ENCODE measurements around the gene LIAS.
"Not testable (repeated sequence)": the region's sequence is repeated elsewhere in the genome, so short reads cannot be mapped to it uniquely, and the experiment has no call there.

Gene LIAS

DNA sequence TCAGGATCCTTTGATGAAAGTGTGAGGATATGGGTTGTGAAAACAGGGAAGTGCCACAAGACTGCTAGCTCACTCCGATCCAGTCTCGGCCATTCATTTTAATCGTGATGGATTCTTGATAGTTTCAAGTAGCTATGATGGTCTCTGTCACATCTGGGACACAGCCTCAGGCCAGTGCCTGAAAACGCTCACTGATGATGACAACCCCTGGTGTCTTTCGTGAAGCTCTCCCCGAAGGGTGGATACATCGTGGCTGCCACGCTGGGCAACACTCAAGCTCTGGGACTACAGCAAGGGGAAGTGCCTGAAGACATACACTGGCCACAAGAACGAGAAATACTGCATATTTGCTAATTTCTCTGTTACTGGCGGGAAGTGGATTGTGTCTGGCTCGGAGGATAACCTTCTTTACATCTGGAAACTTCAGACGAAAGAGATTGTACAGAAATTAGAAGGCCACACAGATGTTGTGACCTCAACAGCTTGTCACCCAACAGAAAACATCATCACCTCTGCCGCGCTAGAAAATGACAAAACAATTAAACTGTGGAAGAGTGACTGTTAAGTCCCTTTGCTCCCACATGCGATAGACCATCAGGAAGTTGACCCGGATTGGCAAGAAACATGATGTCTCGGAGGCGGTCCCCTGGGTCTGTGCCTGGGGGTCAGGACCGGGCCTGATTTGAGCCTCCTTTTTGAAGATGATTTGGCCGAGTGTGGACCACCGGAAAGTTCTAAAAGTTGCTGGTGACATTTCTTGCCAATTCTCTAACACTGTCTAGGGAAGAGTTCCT is 22.2 kb downstream of the LIAS start:
- Histone ChIP-seq H3K4me1 (ENCODE audit: insufficient read depth, low read length) (no peaks in the 10 kb centered on the region), H3K4me3 (ENCODE audit: low read length) (no peak overlapping the region), H3K36me3 (ENCODE audit: insufficient read depth, low read length) (peaks cover 20% of the 10 kb centered on the region), H3K9ac (ENCODE audit: low read depth, low read length) (no peak overlapping the region), H3K27ac (ENCODE audit: low read depth, low read length) (no peak overlapping the region), H3K27me3 (ENCODE audit: insufficient read depth, low read length) (no peaks in the 10 kb centered on the region), H3K9me3 (ENCODE audit: insufficient read depth, low read depth, low read length) (no peaks in the 10 kb centered on the region)
- 90% methylated on average over 21 of the region's 21 CpGs for WGBS

DNA sequence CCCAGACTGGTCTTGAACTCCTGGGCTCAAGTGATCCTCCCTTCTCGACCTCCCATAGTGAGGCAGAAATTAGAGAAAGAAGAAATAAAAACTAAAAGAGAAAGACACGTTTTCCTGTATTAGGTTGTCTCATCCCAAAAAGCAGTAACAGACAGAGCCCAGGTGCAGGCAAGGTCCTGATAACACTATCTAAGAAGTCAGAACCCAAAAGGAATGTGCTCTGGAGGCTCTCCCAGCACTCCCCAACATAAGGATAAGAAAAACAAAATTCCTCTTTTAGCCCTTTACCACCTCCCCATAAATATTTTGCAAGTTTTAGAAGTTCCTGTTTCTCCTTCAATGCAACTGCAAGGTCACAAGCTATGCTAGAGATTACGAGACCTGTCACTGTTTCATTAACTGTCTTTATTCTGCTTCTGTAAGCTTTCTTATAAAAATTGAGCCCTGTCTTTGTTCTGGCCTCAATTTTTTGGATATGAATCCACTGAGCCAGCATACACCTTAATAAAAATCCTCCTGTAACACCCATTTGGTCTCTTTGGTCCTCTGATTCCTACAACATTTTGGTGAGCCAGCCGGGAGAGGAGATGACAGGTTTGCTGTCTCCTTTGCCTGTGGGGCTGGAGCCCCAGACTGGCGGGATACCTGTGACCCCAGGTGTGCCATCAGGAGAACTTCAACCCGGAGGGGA is 25.9 kb downstream of the LIAS start:
- Histone ChIP-seq H3K27me3 (ENCODE audit: insufficient read depth, low read length) (no peaks in the 10 kb centered on the region), H3K36me3 (ENCODE audit: insufficient read depth, low read length) (no peaks in the 10 kb centered on the region), H3K27ac (ENCODE audit: low read depth, low read length) (no peak overlapping the region), H3K9me3 (ENCODE audit: insufficient read depth, low read depth, low read length) (no peaks in the 10 kb centered on the region), H3K9ac (ENCODE audit: low read depth, low read length) (no peak overlapping the region), H3K4me1 (ENCODE audit: insufficient read depth, low read length) (no peaks in the 10 kb centered on the region), H3K4me3 (ENCODE audit: low read length) (no peak overlapping the region)
- 91% methylated on average over 6 of the region's 6 CpGs for WGBS

GRCh38 chr4:39486221-39486804 is 27.5 kb downstream of the LIAS start:
- Histone ChIP-seq H3K36me3 (ENCODE audit: insufficient read depth, low read length) (no peaks in the 10 kb centered on the region), H3K4me3 (ENCODE audit: low read length) (no peak overlapping the region), H3K9ac (ENCODE audit: low read depth, low read length) (no peak overlapping the region), H3K4me1 (ENCODE audit: insufficient read depth, low read length) (no peaks in the 10 kb centered on the region), H3K27ac (ENCODE audit: low read depth, low read length) (no peak overlapping the region), H3K9me3 (ENCODE audit: insufficient read depth, low read depth, low read length) (no peaks in the 10 kb centered on the region), H3K27me3 (ENCODE audit: insufficient read depth, low read length) (no peaks in the 10 kb centered on the region)
- 86% methylated on average over 10 of the region's 10 CpGs for WGBS

DNA sequence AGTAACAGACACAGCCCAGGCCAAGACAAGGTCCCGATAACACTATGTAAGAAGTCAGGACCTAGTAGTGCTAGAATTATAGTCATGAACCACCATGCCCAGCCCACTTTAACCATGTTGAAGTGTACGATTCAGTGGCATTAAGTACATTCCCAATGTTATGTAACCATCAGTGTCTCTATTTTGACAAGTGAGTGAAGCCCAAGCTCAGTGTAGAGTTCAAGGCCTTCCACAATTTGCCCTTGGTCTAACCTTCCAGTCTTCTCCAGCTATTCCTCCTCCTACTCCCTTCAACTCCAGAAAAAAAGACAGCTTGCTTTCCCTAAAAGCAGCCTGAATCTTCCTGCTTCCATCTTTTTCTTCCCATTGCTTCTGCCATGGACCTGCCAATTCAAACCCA is 31.5 kb downstream of the LIAS start:
- H3K4me3 ChIP-seq (ENCODE audit: low read length) = no peak overlapping the region
- H3K9ac ChIP-seq (ENCODE audit: low read depth, low read length) = no peak overlapping the region
- H3K4me1 ChIP-seq (ENCODE audit: insufficient read depth, low read length) = no peaks in the 10 kb centered on the region
- no peaks in the 10 kb centered on the region for H3K9me3 ChIP-seq (ENCODE audit: insufficient read depth, low read depth, low read length)
- WGBS = 94% methylated on average over 2 of the region's 2 CpGs
- no peaks in the 10 kb centered on the region for H3K36me3 ChIP-seq (ENCODE audit: insufficient read depth, low read length)
- no peaks in the 10 kb centered on the region for H3K27me3 ChIP-seq (ENCODE audit: insufficient read depth, low read length)
- no peak overlapping the region for H3K27ac ChIP-seq (ENCODE audit: low read depth, low read length)

DNA sequence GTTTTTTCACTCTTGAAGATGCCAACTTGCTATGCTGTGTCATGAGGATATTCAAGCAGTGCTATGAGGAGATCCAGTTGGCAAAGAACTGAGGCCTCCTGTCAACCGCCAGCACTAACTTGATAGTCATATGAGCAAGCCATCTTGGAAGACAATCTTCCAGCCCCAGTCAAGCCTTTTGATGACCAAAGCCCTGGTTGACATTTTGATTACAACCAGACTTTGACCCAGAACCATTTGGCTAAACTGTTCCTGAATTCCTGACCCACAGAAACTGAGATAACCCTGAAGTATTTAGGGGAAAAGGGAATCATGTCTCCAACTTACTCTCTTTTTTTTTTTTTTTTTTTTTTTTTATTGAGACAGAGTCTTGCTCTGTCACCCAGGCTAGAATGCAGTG is 35.5 kb downstream of the LIAS start:
- H3K4me1 ChIP-seq (ENCODE audit: insufficient read depth, low read length) = no peaks in the 10 kb centered on the region
- H3K9ac ChIP-seq (ENCODE audit: low read depth, low read length) = no peak overlapping the region
- WGBS = 96% methylated on average over 1 of the region's 1 CpG
- H3K4me3 ChIP-seq (ENCODE audit: low read length) = no peak overlapping the region
- peaks cover 15% of the 10 kb centered on the region for H3K36me3 ChIP-seq (ENCODE audit: insufficient read depth, low read length)
- no peaks in the 10 kb centered on the region for H3K27me3 ChIP-seq (ENCODE audit: insufficient read depth, low read length)
- no peaks in the 10 kb centered on the region for H3K9me3 ChIP-seq (ENCODE audit: insufficient read depth, low read depth, low read length)
- no peak overlapping the region for H3K27ac ChIP-seq (ENCODE audit: low read depth, low read length)

GRCh38 chr4:39495446-39496213 is 36.8 kb downstream of the LIAS start:
- no peaks in the 10 kb centered on the region for H3K9me3 ChIP-seq (ENCODE audit: insufficient read depth, low read depth, low read length)
- no peaks in the 10 kb centered on the region for H3K27me3 ChIP-seq (ENCODE audit: insufficient read depth, low read length)
- H3K4me1 ChIP-seq (ENCODE audit: insufficient read depth, low read length) = no peaks in the 10 kb centered on the region
- H3K27ac ChIP-seq (ENCODE audit: low read depth, low read length) = no peak overlapping the region
- 89% methylated on average over 4 of the region's 4 CpGs for WGBS
- peaks cover 27% of the 10 kb centered on the region for H3K36me3 ChIP-seq (ENCODE audit: insufficient read depth, low read length)
- no peak overlapping the region for H3K9ac ChIP-seq (ENCODE audit: low read depth, low read length)
- H3K4me3 ChIP-seq (ENCODE audit: low read length) = no peak overlapping the region

GRCh38 chr4:39497909-39498726 is 39.3 kb downstream of the LIAS start:
- 100% methylated on average over 1 of the region's 1 CpG for WGBS
- Histone ChIP-seq H3K9ac (ENCODE audit: low read depth, low read length) (no peak overlapping the region), H3K27me3 (ENCODE audit: insufficient read depth, low read length) (no peaks in the 10 kb centered on the region), H3K4me1 (ENCODE audit: insufficient read depth, low read length) (no peaks in the 10 kb centered on the region), H3K27ac (ENCODE audit: low read depth, low read length) (no peak overlapping the region), H3K4me3 (ENCODE audit: low read length) (no peak overlapping the region), H3K36me3 (ENCODE audit: insufficient read depth, low read length) (peaks cover 49% of the 10 kb centered on the region), H3K9me3 (ENCODE audit: insufficient read depth, low read depth, low read length) (no peaks in the 10 kb centered on the region)

DNA sequence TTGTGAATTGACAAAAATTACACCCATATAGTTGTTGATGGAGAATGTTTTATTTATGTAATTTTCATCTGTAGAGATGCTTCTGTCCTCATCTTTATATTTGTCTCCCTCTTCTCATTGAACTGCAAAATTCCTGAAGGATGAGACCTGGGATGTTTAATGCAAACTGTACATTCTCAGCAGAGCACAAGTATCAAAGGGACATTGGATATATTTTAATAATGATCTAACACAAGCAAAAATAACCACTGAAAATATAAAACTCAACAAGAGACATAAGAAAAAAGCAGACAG is 39.8 kb downstream of the LIAS start:
- H3K4me1 ChIP-seq (ENCODE audit: insufficient read depth, low read length) = no peaks in the 10 kb centered on the region
- H3K27ac ChIP-seq (ENCODE audit: low read depth, low read length) = no peak overlapping the region
- no peak overlapping the region for H3K4me3 ChIP-seq (ENCODE audit: low read length)
- H3K9ac ChIP-seq (ENCODE audit: low read depth, low read length) = no peak overlapping the region
- no peaks in the 10 kb centered on the region for H3K9me3 ChIP-seq (ENCODE audit: insufficient read depth, low read depth, low read length)
- H3K27me3 ChIP-seq (ENCODE audit: insufficient read depth, low read length) = no peaks in the 10 kb centered on the region
- H3K36me3 ChIP-seq (ENCODE audit: insufficient read depth, low read length) = peaks cover 55% of the 10 kb centered on the region

- H3K27me3 ChIP-seq (ENCODE audit: insufficient read depth, low read length) = no peaks in the 10 kb centered on the region
- no peaks in the 10 kb centered on the region for H3K4me1 ChIP-seq (ENCODE audit: insufficient read depth, low read length)
- peaks cover 88% of the 10 kb centered on the region for H3K36me3 ChIP-seq (ENCODE audit: insufficient read depth, low read length)
- no peak overlapping the region for H3K27ac ChIP-seq (ENCODE audit: low read depth, low read length)
- no peak overlapping the region for H3K9ac ChIP-seq (ENCODE audit: low read depth, low read length)
- no peaks in the 10 kb centered on the region for H3K9me3 ChIP-seq (ENCODE audit: insufficient read depth, low read depth, low read length)
- no peak overlapping the region for H3K4me3 ChIP-seq (ENCODE audit: low read length)
Observed at GRCh38 chr4:39502019-39502663, 43.3 kb downstream of the LIAS start.

GRCh38 chr4:39502664-39503035 is 43.8 kb downstream of the LIAS start:
- H3K27me3 ChIP-seq (ENCODE audit: insufficient read depth, low read length); H3K27ac ChIP-seq (ENCODE audit: low read depth, low read length); H3K4me3 ChIP-seq (ENCODE audit: low read length); H3K9ac ChIP-seq (ENCODE audit: low read depth, low read length); H3K4me1 ChIP-seq (ENCODE audit: insufficient read depth, low read length); H3K9me3 ChIP-seq (ENCODE audit: insufficient read depth, low read depth, low read length): not testable (repeated sequence)
- H3K36me3 ChIP-seq (ENCODE audit: insufficient read depth, low read length) = peaks cover 93% of the 10 kb centered on the region
- 97% methylated on average over 4 of the region's 4 CpGs for WGBS
